ENCODE data around the gene COL1A1.

GRCh38 chr17:50186661-50187393 is 14.6 kb downstream of the COL1A1 start:
- TF ChIP-seq POLR2AphosphoS5 (IDR thresholded peaks at IDR 0.05) (no peak), CTCF (IDR thresholded peaks at IDR 0.05) (no peak)
